ENCODE measurements around the gene PTPRN2.
"Not testable (repeated sequence)": the region's sequence is repeated elsewhere in the genome, so short reads cannot be mapped to it uniquely, and the experiment has no call there.

PTPRN2 gene

DNA sequence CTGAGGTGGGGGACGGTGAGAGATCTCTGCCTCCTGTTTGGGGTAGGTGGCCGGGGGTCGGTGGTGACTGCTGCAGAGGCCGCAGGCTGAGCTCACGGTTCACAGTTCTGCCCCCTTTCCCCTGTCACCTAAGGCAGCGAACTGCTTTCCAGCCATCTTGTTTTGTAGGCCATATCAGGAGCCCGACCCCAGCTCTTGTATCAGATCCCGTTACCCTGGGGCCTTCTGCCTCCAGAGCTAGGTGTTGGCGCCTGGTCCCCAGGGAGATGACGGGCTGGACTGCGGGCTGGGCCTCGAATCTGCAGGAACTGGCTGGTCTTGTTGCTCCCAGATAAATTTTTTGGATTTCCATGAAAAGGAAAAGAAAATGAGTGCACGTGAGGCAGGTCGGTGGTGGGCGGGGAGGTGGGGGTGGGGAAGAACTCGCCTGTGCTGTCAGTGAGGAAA, 1067.8 kb downstream of the PTPRN2 start:
- no peak for DNase-seq

DNA sequence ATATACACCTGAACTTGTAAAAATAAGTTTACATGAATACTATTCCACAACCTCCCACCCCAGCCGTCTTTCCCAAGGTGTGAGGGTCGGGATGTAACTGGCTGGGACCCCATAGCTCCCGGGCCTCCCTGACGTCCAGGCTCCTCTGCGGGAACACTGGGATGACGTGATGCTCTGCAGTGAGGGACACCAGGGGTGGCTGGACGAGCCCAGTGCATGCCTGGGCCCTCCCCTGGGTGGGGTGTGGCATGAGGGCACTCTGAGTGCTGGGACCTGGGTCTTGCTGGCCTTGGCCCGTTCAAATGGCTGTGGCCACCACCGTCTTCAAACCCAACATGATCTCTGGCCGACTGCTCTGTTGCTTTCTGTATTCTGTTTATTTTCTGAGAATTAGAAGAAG, 1068.4 kb downstream of the PTPRN2 start:
- DNase-seq: no peak

DNA sequence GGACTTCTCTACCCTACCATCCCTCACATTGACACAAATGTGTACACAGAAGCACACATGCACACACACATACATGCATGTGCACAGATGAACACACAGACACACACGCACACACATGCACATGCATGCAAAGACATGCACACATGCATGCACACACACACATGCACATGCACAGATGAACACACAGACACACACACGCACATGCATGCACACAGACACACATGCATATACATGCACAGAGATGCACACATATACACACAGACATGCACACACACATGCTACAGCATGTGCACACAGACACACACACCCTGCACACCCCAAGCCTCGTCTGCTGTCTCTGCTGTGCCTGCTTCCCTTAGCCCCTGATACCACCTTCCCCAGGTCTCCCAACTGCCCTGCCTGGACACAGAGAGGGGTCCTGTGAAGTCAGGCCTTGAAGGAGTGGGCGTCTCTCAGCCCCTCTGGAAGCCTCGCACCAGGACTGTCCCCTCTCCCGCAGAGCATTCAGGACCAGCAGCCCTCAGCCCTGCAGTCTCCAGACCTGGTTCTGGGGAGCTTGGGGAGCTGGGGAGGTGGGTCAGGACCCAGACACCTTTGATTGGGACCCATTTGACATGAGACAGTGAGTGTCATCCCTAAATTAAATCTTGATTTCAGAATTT, 1069.0 kb downstream of the PTPRN2 start:
- no peak for DNase-seq

DNA sequence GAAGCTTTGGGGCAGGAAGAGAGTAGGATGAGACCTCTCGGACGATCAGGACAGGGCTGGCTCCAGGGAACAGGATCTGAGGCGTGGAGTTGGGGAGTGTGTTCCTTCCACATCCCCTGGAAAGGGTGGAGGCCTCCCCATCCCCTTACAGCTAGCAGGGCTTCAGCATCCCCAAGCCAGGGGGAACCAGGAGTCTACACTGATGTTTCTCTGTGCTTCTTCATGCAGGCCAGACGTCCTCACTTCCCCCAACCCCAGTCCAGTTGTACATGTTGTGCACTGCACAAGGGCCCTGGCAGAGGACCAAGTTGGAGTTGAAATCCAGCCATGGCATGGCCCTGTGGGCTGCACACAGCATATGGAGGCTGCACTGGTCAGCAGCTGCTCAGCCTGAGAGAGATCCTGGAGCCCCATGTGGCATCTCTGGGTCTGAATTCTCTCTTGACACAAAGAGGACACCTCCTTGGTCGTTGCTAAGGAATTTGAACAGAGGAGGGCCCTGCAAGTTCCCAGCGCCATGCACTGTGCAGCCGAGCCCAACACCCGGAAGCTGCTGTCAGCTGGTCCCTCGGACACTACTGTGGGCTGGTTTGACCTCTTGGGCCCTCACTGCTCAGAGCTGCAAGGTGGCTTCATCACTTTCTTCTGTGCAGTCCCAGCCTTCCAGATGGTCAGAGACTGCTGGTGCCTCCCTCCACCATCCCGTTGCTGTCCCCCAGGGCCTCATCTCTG, 1069.7 kb downstream of the PTPRN2 start:
- no peak for DNase-seq

DNA sequence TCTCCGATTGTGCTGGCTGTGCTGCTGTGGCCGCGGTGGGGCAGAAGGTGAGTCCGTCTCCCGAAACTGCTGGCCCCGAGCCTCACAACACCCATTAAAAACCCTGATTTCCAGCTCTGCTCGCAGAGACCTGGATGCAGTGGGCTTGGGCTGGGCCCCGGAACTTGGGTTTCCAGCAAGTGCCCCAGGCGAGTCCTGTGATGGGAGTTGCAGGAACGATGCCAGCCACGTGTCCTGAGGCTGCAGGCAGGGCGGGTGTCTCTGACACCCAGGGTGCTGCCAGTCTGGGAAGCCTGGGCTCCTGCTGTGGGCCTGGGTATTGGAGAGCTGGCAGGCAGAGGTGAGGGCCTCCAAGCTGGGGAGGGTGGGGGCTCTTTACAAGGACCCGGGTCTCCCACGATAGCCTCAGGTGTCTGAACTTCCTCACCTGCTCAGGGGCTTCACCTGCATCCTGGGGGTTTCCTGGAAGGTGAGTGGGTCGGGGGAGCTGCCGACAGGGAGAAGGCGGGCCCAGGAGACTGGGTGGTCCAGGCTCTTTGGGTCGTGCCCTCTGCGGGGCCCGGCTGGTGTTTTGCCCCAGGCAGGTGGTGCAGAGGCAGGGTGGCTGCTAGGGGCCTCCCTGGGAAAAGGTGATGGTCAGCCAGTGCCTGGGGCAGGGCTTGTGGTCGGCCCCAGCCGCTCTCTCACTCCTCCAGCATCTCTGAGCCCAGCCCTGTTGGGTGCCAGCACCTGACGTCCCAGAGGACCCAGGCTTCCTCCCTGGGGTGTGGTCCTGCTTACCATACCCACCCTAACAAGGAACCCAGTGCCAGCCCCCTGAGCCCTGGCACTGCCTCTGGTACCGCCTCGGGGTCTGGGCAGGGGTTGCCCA, 1070.5 kb downstream of the PTPRN2 start:
- no peak for DNase-seq

DNA sequence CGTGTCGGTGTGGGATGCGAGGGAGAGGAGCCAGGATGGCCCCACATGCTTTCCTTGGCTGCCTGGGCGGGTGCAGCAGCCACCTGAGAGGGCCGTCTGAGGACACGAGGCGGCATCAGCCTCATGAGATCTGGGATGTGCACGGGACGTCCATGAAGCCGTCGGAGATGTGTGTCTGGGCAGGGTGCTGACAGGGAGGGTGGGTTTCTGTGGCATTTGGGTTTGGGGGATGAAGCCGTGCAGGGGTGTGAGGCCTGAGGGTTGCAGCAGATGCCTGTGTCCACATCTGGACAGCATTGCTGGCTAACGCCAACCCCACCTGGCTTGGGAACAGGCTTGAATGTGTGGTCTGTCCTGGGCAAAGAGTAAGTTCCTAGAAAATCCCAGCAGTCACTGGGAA, 1071.3 kb downstream of the PTPRN2 start:
- DNase-seq: no peak

DNA sequence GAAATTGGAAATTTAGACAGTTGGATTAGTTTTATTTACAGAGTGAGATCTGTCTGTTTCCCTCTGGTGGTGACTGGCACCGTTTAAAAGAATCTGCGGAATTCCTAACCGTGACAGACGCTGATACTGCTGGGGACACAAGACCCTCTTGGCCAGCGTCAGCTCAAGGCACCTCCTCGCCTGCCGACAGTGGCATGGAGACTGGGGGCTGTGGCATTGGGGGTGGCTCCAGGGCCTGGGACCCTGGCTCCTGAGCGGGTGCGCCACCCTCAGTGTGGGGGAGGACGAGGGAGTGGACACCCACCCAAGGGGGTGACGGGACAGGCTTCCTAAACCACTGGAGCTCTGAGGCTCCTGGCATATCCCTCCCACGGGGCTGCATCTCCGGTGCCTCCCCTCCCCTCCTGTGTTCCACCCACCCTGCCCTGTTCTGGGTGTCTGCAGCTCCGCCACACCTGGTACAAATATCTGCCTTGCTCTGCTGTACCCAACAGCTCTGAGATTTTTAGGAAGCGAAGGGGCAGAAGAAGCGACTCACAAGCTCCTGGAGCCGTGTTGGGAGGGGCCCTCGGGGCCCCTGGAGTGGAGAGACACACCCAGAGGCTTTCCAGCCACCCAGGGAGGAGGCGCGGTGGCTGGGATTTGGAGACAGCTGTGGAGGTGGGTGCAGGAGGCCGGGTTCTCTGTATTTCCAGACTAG, 1072.1 kb downstream of the PTPRN2 start:
- no peak for DNase-seq

DNA sequence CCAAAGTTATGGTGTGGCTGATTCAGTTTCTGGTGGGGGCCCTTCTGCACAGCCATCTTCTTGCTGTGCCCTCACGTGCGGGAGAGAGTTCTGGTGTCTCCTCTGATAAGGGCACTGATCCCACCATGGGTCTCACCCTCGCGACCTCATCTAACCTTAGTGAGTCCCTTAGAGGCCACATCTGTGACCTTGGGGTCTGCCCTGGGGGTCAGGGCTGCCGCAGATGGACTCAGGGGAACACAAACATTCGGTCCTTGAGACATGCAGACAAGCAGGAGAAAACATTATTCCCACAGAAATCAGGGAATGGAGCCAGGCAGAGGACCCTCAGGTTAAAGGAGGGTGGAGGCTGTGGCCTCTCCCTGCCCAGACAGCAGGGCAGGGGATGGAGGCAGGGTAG, 1072.9 kb downstream of the PTPRN2 start:
- DNase-seq: no peak

DNA sequence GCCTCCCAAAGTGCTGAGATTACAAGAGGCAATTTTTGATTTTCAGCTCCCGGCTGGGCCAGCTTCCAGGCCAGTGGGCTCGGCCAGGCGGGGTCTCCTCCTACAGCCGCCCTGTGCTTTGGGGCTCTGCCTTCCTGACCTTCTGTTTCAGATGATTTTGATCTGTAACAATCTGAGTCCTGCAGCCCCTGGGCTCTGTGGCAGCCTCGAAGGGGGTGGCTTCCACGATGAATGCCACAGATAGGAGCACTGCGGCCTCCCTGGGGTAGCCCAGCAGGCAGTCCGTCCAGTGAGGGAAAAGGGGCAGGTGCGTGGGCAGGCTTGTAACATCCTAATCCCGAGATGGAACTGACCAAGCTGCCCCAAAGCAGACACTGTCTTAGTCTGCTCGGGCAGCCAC, 1073.3 kb downstream of the PTPRN2 start:
- DNase-seq: no peak

DNA sequence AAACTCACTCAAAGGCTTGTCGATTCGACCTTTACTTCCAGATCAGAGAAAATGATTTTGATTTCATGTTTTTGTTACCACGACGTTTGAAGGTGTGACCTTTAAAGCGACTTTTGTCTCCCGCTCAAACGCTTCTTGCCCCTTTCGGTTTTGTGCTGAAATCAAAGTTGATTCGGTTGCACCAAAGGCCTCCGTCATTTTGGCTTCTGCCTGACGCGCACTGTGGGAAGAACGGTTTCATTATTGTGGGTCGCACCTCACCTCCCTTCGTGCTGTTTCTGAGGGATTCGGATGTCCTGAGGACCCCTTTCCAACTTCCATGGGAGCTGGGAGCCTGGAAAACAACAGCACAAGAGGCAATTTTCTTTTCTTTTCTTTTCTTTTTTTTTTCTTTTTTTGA, 1073.9 kb downstream of the PTPRN2 start:
- DNase-seq: no peak

DNA sequence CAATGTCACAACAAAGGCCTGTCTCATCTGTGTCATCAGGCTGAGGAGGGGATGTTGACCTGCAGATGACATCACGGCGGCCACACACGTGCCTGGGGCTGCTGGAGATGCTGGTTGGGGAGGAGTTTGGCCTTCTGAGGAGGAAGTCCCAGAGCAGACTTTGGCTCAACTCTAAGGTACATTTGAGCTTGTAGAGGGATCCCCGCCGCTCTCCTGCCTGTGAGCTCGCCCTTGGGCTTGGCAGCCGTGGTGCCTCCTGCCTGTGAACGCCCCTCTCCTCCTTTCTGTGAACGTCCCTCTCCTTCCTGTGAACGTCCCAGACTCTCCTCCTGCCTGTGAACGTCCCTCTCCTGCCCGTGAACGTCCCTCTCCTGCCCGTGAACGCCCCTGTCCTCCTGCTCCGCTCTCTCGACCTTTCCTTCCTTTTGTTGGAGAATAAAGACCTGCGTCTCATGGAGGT, 1074.4 kb downstream of the PTPRN2 start:
- no peak for DNase-seq

DNA sequence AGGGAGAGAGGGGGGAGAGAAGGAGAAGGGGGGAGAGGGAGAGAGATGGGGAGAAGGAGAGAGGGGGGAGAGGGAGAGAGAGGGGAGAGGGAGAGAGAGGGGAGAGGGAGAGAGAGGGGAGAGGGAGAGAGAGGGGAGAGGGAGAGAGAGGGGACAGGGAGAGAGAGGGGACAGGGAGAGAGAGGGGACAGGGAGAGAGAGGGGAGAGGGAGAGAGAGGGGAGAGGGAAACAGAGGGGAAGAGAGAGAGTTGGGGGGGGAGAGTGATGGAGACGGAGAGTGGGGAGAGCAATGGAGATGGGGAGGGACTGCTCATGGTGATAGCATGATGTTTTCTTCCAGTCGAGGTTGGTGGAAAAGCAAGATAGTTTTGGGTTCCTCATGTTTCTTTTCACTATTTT, 1078.4 kb downstream of the PTPRN2 start:
- no peak for DNase-seq

DNA sequence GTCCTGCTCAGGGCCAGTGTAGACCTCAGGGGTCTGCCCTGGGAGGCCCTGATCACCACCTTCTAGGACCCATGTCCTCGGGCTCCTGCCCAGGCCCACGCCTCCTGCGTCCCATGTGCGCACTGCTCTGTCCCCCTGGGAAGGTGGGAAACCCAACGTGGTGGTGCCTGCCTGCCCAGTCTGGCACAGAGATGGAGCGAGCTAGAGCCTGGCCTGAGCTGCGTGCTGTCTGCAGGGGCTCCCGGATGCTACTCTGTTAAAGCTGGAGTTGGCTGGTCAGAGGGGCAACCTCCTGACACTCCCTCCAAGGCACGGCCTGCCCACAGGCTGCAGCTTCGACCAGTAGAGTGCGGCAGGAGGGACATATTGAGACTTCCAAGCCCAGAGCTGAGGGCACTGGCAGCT, 1079.1 kb downstream of the PTPRN2 start:
- DNase-seq: no peak

DNA sequence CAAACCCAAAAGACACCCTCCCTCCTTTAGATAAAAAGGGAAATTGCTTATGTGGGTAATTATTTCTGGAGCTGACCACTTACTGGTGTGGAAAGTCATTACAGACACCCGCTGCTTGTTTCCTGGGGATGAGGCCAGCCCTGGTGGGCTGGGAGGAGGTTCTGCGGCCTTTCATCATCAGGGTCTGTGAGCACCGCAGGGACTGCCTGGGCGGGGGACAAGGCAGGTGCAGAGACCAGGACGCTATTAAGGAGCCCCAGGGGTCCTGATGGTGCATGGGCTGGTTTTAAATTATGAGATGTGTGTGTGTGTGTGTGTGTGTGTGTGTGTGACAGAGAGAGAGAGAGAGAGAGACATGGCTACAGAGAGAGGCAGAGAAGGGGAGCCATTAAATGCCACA, 1079.6 kb downstream of the PTPRN2 start:
- no peak for DNase-seq

DNA sequence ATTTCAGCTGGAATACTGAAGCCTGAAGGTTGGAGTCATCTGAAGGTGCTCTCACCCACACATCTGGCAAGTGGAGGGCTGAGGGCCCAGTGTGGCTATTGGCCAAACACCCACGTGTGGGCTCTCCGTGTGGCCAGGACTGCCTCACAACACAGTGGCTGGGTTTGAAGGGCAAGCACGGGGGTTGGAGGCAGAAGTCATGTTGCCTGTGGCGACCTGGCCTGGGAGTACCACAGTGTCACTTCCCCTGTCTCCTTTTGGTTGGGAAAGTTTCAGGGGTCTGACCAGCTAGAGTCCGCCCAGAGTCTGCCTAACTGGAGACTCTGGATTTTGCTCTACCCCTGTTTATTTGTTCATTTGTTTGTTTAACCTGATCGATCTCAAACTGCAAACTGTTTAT, 1081.4 kb downstream of the PTPRN2 start:
- no peak for DNase-seq

DNA sequence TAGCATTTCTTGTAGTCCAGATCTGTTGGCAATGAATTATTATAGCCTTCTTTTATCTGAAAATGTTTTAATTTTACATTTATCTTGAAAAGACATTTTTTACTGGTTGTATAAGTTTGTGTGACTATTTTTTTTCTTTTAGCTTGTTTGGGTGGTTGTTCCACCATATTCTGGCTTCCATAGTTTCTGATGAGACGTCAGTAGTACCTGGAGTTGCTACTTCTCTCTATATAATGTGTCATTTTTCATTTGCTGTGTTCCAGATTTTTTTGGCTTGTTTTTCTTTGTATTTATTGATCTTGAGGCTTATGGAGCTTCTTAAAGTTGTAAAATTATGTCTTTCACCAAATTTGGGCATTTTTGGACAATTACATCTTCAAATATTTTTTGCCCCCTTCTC, 1082.0 kb downstream of the PTPRN2 start:
- no peak for DNase-seq

DNA sequence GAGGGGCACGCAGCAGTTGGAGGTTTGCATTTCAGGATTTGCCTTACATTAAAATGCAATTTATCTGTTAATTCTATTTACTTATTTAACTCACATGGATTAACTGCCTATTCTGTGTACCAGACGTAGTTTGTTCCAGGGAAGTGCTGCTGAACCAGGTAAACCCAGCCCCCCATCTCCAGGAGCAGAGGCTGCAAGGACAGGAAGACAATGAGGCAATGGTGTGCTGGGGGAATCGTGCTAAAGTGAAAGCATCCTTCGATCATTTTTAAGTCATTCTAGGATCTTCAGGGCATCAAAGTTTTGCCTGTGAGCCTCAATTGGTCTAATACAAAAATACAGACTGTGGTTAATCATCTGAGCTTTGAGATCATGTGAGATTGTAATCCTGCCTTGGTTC, 1084.4 kb downstream of the PTPRN2 start:
- DNase-seq: no peak

DNA sequence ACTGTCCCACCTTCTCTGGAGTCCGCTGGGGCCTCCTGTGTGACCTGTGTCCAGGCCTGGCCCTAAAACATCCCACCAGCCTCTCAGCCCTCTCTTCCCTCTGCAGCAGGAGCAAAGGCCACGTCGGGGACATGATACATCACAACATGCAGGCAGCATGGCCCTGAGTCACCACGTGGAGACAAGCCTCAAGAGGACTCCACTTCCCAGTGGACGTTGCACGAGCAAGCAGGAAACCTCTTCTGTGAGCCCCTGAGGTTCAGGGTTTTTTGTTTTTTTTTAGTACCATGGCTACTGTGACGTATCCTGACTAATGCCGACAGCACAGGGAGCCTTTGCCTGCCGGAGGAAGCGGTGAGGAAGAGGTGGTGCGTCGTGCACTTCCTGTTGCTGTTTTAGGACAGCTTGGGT, 1084.9 kb downstream of the PTPRN2 start:
- no peak for DNase-seq

DNA sequence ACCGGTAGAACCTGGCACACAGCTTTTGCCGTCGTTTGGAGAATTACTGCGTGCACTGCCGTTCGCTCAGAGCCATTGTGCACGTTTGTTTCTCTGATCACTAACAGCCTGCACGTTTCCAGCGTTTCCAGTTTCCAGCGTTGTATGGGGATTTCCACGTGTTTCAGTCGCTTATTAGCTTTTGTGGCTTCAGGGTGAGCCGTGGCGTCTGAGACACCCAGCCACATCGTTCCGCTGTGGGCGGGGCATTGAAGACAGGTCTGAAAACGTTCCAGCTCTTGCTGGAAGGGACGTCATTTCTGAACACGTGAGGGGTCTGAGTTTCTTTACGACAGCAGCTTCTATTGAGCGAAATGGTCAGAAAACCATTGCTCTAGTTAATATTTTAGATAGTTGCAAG, 1086.0 kb downstream of the PTPRN2 start:
- no peak for DNase-seq

DNA sequence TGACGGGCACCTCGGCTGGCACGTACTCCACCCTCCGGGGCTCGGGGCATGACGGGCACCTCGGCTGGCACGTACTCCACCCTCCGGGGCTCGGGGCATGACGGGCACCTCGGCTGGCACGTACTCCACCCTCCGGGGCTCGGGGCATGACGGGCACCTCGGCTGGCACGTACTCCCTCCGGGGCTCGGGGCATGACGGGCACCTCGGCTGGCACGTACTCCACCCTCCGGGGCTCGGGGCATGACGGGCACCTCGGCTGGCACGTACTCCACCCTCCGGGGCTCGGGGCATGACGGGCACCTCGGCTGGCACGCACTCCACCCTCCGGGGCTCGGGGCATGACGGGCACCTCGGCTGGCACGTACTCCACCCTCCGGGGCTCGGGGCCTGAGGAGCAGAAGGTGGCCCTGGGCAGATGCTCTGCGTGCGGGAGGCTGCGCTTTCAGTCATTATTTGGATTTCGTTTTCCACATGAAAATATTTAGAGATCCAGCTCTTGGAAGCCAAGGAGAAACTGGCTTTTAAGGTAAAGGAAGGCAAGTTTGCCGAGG, 1086.6 kb downstream of the PTPRN2 start:
- DNase-seq: not testable (repeated sequence)

DNA sequence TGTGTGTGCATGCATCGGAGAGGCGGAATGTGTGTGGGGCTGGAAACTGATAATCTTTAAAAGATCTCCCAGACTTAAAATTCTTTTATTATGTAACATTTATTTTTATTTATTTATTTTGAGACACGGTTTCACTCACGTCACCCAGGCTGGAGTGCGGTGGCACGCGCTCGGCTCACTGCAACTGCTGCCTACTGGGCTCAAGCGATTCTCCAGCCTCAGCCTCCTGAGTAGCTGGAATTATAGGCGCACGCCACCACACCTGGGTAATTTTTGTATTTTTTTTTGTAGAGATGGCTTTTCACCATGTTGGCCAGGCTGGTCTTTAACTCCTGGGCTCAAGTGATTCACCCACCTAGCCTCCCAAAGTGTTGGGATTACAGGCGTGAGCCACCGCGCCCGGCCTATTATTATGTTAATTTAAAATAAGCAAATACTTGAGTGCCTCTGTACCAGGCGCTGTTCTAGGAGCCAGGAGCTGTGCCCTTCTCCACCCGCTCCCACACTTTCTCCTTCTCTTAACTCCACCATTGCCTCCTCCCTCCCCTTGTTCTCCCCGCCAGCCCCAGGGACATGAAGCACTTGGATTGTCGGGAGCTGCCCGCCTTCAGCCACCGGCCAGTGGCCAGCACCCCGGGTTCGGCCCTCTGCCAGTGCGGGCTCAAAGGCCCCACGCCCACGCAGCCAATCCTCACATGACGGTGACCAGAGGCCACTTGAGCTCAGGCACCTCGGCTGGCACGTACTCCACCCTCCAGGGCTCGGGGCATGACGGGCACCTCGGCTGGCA, 1087.3 kb downstream of the PTPRN2 start:
- no peak for DNase-seq

DNA sequence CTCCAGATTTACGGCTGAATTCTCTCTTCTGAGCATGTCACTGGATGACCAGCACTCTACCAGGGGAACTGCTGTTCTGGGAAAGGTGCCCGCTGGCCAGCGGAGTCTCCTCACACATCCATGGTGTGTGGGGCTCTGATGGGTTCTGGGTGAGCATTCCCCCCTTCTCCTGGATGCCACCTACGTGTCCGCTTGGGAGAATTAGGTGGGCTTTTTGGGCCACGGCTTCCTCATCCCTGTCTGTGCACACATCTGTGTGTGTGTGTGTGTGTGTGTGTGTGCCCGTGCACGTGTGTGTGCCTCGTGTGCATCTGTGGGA, 1087.8 kb downstream of the PTPRN2 start:
- DNase-seq: no peak
